Activated CD8-positive, alpha-beta memory T cell treated with anti-CD3 and anti-CD28 coated beads for 1 hour (primary cell): ENCODE data around the gene HERC2.
"Not testable (repeated sequence)": the region's sequence is repeated elsewhere in the genome, so short reads cannot be mapped to it uniquely, and the experiment has no call there.

Experiments
- DNase-seq, 2 donors: peaks; one replicate each; pipeline ENCODE4 v3.0.0-alpha.2; 2020; ENCODE audit warnings: low read depth in 1 of 2; ENCODE audit errors: extremely low read depth in 1 of 2

The HERC2 gene, protein sequence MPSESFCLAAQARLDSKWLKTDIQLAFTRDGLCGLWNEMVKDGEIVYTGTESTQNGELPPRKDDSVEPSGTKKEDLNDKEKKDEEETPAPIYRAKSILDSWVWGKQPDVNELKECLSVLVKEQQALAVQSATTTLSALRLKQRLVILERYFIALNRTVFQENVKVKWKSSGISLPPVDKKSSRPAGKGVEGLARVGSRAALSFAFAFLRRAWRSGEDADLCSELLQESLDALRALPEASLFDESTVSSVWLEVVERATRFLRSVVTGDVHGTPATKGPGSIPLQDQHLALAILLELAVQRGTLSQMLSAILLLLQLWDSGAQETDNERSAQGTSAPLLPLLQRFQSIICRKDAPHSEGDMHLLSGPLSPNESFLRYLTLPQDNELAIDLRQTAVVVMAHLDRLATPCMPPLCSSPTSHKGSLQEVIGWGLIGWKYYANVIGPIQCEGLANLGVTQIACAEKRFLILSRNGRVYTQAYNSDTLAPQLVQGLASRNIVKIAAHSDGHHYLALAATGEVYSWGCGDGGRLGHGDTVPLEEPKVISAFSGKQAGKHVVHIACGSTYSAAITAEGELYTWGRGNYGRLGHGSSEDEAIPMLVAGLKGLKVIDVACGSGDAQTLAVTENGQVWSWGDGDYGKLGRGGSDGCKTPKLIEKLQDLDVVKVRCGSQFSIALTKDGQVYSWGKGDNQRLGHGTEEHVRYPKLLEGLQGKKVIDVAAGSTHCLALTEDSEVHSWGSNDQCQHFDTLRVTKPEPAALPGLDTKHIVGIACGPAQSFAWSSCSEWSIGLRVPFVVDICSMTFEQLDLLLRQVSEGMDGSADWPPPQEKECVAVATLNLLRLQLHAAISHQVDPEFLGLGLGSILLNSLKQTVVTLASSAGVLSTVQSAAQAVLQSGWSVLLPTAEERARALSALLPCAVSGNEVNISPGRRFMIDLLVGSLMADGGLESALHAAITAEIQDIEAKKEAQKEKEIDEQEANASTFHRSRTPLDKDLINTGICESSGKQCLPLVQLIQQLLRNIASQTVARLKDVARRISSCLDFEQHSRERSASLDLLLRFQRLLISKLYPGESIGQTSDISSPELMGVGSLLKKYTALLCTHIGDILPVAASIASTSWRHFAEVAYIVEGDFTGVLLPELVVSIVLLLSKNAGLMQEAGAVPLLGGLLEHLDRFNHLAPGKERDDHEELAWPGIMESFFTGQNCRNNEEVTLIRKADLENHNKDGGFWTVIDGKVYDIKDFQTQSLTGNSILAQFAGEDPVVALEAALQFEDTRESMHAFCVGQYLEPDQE (N-terminal part only)

DNA sequence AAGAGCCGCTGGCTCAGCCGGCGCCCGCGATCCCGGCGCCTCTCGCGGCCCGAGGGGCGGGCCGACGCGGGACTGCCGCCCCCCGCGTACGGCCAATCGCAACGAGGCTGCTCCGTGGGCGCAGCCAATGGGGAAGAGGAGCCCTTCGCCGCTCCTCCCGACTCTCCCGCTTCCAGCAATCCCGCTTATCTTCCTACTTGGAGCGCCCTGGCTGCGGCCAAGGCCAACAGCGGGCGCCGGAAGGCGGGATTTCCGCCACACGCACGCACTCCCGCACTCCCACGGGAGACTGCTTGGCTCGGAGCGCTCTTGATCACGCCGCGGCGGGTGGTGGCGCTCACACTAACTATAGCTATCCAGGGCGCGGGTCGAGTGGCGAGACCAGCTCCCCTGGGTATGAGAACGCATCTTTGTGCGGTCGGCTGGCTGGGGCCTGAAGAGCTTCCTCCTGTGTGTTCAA, at the start of gene HERC2:
HERC2 (minus strand) TSS at position 51 of the 460 bp plus-strand sequence. CDS start 746 bp downstream, outside the sequence.
- not testable (repeated sequence) for DNase-seq

DNA sequence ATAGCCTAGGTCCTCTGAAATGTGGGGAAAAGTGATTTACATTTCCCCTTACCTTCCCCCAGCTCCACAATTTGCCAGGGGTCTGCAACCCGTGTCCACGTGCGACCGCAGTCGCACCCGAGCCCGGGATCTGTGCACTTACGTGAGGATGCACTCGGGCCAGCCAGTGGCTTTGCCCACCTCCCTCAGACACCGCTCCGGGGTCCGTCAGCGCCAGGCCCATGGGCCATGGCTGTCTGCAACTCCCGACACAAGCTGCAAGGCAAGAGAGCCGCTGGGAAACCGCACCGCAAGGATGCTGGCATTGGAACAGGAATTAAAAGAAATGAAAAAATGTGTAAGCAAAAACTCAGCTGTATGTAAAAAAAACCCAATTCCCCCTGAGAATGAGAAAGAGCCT, 43.5 kb upstream of the HERC2 start:
- not testable (repeated sequence) for DNase-seq

DNA sequence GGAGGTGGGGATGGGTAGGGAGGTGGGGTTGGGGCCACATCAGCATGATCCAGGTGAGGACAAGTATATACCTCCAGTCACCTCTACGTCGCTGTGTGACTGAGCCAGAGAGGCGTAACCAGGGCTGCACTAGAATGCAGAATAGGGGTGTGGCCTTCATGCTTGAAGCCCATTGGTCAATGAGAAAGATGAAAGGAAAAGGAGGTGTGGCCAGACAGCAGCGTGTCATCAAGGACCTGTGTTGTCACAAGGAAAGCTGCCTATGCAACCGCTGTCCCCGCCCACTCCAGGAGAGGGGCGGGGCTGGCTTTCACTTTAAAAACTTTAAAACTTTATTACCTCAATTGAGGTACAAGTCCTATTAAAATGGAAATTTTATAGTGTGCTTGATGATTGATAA, 36.0 kb upstream of the HERC2 start, which contains the start of gene GOLGA6L24:
GOLGA6L24 (minus strand) TSS at position 101 of the 400 bp plus-strand sequence; CDS start at position 40, 61 bp downstream.
- DNase-seq: not testable (repeated sequence)

DNA sequence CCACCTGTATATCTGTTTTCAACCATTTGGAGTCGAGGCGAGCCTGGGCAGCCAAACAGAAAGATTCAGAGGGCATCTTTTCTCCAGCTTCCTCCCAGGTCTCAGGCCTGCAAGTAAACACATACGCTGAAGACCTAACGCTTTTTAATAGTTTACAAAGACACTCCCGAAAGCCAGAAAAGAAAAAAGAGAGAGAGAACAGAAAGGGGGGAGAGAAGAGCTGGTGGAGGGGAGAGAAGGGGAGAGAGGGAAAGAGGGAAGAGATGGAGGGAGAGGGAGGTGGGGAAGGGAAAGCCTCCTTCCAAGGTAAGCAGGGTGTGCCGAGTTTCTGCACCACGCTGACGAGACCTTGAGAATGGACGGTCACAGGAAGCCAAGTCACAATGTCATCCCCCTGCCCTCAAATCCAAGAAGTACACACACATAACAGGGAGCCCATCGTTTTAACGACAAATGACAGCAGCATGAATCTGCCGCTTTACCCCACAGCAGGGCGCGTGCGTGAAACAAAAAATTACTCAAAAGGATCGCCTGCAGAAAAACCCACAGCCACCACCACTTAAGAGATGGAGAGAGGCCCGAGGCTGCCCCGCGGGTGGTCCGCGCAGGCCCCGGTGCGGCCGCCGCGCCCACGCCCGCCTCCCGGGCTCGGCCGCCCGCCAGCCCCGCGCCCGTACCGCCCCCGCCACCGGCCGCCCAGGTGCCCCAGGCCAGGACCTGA, 461 bp downstream of the HERC2 start:
- not testable (repeated sequence) for DNase-seq

DNA sequence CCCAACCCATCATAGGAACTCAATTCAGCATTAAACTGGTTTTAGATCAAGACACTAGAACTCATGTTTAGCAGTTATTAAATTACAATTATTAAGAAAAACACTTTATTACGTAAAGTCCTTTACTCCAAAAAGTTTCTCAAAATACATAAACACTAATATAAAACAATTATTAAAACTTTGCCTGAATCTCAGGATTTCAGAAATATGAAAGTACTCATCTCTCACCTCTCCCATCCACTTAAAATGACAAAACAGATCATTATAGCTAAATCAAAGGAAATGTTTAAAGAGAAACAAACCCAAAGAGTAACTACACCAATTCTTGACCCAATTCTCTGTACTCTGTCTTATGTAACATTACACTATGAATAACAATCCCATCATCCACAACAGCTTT, 2.3 kb downstream of the HERC2 start:
- DNase-seq: not testable (repeated sequence)

DNA sequence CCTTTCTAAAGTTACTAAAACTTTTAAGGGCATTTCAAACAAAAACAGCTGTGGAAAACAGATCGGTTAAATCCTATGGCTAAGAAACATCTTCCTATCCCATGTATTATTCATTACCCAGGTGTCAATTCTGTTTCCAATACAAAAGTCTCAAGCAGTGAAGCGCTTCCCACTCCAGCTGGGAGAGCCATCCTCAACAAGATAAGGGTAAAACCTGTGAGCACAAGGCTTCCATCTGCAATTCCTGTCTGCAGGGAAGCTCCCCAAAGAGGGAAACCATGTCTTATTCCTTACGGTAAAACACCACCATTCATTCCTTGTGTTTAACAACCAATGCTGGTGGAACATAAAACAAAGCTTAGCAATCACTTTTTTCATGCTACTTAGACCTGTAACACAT, 3.2 kb downstream of the HERC2 start:
- not testable (repeated sequence) for DNase-seq

DNA sequence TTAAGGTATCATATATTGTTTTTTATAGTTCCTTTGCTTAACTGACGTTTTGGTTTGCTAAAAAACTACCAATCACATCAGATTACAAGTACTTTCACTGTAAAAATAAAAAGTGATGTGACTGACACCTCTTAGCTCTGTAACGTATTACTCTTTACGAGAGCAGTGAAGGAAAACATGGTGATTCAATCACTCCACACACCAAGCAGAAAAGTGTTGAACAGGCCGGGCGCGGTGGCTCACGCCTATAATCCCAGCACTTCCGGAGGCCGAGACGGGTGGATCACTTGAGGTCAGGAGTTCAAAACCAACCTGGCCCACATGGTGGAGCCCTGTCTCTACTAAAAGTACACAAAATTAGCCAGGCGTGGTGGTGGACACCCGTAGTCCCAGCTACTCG, 3.9 kb downstream of the HERC2 start:
- not testable (repeated sequence) for DNase-seq

DNA sequence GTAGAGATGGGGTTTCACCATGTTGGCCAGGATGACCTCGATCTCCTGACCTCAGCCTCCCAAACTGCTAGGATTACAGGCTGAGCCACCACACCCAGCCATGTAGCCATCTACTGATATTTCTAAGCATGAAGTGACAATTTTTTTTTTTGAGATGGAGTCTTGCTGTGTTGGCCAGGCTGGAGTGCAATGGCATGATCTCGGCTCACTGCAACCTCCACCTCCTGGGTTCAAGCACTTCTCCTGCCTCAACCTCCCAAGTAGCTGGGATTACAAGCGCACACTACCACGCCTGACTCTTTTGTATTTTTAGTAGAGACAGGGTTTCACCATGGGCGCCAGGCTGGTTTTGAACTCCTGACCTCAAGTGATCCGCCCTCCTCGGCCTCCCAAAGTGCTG, 5.0 kb downstream of the HERC2 start:
- DNase-seq: not testable (repeated sequence)

DNA sequence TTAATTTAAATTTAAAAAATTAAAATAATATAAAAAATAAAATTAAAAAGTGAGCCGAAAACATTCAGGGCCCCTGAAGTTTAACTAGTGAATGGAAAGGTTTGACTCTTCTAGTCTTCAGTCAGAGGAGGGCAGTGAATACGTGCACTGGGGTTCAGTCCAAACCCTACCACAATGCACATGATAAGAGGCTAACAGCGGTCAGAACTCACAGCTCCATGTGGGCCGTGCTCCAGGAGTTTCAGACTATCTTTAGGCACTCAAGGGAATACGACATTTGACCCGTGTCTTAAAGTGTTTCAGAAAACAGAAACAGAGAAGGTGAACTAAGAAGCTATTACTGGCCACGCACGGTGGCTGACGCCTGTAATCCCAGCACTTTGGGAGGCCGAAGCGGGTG, 11.5 kb downstream of the HERC2 start:
- not testable (repeated sequence) for DNase-seq

DNA sequence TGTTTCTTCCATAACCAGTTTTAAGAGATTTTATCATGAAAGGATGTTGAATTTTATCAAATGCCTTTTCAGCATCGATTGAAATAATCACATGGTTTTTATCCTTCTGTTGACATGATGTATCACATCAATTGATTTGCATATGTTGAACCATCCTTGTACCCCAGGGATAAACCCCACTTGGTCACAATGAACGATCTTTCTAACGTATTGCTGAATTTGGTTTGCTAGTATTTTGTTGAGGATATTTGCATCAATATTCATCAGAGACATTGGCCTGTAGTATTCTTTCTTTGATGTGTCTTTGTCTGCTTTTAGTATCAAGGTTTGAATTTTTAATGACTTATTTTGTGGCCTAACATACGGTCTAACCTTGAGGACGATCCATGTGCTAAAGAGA, 13.3 kb downstream of the HERC2 start:
- not testable (repeated sequence) for DNase-seq

DNA sequence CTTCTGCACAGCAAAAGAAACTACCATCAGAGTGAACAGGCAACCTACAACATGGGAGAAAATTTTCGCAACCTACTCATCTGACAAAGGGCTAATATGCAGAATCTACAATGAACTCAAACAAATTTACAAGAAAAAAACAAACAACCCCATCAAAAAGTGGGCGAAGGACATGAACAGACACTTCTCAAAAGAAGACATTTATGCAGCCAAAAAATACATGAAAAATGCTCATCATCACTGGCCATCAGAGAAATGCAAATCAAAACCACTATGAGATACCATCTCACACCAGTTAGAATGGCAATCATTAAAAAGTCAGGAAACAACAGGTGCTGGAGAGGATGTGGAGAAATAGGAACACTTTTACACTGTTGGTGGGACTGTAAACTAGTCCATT, 16.3 kb downstream of the HERC2 start:
- not testable (repeated sequence) for DNase-seq

DNA sequence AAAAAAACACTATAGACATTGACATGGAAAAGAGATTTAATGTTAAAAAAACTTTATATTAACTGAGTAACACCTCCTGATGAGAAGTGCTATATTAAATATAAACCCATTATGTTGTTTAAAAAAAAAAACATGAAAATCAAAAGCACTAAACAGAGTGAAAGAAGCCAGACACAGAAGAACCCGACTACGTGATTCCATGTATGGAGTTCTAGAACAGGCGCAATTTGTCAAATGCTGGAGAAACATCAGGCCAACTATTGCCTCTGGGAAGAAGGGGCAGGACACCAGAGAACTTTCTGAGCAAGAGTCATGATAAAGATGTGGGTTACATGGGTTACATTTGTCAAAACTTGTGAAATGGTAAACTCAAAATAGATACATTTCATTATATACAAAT, 24.5 kb downstream of the HERC2 start:
- DNase-seq: not testable (repeated sequence)

DNA sequence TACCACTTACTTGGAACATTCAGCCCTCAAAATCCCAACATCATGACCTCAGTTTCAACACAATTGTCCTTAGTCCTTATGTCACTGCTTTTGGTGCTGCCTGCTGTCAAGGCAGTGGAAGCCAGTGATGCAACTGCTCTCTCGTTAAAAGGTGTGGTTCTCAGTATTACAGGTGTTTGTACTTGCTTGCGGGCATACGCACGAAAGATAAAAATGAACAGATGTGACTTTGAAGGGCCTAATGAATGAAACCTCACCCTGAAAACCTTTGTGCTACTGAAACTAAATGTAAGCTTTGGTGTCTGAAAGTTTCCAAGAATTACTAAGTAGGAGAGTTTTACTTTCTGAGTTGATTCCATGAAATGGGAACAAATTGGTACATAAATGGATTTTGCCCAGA, 25.2 kb downstream of the HERC2 start:
- DNase-seq: not testable (repeated sequence)

DNA sequence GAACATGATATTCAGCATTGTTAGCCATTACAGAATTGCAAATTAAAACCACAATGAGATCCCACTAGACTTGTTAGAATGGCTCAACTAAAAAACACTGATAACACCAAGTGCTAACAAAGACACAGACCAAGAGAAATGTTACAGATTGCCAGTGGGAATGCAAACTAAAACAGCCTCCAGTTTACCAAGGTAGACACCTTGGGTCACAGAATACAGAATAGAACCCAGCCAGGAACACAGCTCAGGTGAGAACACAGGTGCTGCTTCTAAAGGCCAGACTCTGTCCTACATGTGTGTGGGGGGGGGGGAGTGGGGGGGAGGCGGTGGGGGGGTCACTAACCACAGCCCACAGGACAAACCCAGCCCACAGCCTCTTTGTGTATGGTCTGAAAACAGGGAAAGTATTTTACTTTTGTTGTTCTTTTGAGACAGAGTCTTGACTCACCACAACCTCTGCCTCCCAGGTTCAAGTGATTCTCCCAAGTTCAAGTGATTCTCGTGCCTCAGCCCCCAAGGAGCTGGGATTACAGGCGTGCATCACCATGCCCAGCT, 26.9 kb downstream of the HERC2 start:
- DNase-seq: not testable (repeated sequence)

DNA sequence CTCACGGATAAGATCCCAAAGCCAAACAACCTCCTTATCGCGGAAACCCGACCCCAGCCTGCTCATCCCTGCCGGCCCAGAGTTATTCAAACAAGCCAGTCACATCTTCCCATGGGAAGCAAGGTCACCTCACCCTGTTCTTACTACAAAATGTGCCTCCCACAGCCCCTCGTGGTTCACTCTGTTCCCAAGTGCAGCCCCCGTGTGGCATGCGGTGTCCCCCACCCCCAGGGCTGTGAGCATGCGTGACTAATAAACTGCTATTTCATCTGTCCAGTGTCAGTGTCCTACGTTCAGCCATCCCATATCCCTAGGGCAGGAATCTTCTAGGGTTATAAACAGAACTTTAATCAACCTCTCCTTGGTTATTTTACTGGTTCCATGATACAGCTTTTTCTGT, 27.4 kb downstream of the HERC2 start:
- DNase-seq: not testable (repeated sequence)

DNA sequence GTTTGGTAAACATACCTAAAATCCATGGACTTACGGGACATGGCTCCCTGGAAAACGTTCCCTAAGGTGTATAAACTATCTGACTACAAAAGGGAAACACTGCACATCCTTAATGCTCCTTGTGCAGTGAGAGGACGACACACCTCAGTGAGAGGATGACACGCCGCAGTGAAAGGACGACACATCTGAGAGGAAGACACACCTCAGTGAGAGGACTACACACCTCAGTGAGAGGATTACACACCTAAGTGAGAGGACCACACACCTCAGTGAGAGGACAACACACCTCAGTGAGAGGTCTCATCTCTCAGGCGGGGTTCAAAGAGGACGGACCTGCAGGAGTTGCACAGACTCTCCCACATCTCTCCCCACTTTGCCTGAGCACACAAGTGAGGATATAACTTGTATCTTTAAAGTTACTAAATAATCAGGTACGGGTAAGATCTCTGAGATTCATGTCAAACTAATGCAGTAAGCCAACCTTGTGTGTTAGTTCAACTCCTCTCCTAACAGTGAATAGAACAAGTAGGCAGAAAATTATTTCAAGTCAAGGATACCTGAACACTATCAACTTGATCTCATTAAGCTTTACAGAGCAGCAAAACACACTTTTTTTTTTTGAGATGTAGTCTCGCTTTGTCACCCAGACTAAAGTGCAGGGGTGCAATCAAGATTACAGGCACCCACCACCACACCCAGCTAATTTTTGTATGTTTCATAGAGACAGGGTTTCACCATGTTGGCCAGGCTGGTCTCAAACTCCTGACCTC, 32.1 kb downstream of the HERC2 start:
- DNase-seq: no peak

DNA sequence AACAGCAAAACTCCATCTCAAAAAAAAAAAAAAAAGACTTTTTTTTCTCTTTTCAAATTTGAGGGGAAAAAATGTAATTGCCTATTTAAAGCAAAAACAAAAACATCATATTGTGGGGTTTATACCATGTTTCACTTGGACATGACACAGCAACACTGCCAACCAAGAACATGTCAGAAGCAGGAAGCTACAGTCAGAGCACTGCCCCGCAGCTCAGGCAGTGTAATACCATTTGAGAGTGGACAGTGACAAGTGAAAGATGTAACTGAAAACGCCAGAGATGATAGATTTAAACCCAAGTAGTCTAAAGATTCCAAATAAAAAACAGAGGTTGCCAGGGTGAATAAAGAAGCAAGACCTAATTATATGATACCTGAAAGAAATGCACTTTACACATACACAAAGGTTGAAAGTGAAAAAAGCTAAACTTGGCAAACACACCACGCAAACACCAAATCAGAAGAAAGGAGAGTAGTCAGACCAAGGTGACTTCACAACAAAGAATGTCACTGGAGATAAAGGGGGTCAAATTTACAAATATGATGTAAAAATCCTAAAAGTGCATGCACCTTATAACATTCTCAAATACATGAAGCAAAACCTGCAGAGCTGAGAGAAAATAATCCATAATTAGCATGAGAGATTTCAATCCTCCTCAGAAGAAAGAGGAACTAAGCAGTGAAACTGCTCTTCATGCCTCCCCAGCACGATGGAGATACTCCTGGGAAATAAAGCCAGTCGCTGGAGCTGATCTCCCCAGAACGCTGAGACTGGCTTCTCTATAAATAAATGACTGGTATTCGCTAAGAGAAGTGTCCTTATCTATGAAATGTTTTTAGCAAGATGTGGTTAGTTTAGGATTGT, 32.9 kb downstream of the HERC2 start:
- DNase-seq: not testable (repeated sequence)

DNA sequence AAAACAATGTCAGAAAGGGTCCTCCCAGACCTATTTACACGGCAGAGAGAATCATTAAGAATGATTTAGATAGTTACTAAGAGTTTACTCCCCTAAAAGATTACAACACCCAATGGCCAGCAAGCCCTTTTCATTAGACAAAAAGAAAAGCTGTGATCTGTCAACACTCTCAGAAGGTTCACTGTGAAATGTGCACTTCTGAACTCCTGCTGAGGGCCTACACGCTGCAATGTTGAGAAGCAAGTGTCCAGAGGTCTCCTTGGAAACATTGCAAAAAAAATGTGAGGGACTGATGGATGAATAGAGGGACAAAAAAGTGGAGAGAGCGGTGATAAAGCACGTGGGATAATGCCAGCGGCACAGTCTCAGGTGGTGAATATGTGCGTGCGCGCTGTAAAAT, 35.3 kb downstream of the HERC2 start:
- DNase-seq: not testable (repeated sequence)
